Activated CD8-positive, alpha-beta memory T cell treated with anti-CD3 and anti-CD28 coated beads for 48 hours (primary cell): ENCODE data around the gene APOL4.
"Not testable (repeated sequence)": the region's sequence is repeated elsewhere in the genome, so short reads cannot be mapped to it uniquely, and the experiment has no call there.

Experiments used
- DNase-seq, 3 experiments: peaks; one replicate each; pipeline ENCODE4 v3.0.0-alpha.2; 2020; ENCODE audit warnings: low read depth in 2 of 3, low spot score in 2 of 3

The APOL4 gene

GRCh38 chr22:36232715-36233401, 31.2 kb upstream of the APOL4 start:
- no peak for DNase-seq

DNA sequence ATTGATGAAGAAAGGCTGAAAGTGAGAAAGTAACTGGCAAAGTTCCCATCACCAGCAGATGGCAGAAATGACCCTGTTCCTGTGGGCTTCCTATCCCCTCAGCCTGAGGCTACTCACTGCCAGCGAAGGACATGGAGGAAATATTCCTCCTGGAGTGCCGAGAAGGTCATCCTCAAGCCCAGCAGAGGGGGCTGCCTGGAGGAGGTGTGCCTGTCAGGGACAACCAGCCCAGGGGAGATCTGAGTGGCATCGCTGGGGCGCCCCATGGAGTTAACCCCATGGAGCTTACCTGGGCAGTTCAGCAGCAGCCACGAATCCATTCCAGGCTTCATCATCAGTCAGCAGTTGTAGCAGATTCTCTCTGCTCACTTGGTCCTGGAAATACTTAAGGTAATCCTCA, 29.4 kb upstream of the APOL4 start:
- DNase-seq, result not testable (repeated sequence)

DNA sequence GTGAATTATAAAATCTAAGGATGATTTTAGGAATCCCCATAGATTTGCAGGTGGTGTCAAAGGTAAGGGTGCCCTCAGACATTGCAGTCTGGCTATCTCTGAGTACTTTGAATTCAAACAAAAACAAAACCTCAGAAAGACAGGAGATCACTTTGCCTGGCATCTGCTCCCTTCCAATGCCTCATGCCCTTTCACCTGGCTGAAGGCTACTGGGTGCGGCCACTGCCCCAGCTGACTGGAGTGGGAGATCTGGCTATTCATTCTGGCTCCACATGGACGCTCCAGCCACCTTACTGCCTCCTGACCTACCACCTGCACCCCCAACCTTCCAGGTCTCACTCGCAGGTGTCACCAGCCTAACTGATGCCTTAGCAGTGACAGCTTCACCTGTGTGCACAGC, 28.0 kb upstream of the APOL4 start:
- not testable (repeated sequence) for DNase-seq

DNA sequence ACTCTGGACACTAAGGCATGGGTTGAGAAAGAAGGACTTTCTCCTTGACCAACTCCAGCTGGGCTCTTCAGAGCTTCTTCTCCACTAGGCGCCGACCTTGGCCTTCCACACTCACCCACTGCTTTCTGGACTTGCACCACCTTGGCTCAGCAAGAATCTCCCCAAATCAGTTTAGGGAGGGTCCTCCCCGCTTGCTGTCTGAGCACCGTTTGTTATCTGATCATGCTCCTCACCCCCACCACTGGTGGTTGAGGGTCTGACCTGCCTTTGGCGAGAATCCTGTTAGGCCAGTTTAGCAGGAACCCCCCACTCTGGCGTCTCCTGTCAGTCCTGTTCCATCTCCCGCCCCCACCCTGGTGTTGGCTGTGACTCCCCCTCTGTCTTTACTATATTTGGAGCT, 27.3 kb upstream of the APOL4 start:
- DNase-seq, result no peak

- DNase-seq, result not testable (repeated sequence)
Measured at GRCh38 chr22:36228369-36228768, 26.8 kb upstream of the APOL4 start.

GRCh38 chr22:36227806-36228205, 26.2 kb upstream of the APOL4 start:
- no peak for DNase-seq

DNA sequence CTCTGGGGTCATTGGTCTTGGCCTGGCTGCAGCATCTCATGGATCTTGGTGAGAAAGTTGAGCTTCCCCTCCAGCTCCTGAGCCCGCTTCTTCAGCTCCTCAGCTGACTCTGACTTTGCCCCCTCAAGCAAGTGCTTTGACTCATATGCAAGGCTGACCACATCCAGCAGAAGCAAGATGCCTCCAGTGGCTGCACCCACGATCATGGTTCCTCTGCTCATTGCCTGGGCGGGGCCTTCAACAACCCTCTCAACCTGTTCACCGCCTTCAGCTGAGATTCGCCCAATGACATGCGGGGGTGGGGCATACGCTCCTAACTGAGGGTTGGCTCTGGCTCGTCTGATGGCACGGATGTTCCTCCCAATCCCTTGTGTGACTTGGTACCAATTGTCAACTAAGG, 25.8 kb upstream of the APOL4 start:
- no peak for DNase-seq

- DNase-seq, result no peak
Measured at GRCh38 chr22:36226189-36226588, 24.6 kb upstream of the APOL4 start.

DNA sequence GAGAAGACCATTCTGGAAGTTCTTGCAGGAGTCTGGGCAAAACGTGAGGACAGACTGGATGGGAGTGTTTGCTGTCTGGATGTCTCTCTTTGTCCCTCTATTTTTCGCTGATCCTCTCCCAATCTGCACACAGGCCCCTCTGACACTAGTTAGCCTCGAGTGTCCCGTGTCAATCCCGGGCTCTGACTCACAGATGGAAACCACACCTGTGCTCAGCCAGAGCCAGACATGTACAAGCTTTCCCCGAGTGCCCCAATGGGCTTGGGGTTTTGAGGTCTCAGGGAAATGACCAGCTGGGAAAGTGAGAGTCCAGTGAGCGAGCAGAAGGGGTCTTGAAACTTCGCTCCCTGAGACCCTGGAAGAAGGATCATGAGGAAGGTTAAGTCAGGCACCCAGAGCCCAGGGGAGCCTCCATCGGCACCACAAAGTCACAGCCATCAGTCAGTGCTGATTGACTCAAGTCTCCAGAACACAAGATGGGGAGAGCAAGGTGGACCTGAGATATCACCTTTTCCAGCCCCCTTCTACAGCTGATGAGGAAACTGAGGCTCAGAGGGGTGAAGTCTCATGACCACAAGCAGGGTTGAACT, 23.8 kb upstream of the APOL4 start:
- DNase-seq, result no peak

DNA sequence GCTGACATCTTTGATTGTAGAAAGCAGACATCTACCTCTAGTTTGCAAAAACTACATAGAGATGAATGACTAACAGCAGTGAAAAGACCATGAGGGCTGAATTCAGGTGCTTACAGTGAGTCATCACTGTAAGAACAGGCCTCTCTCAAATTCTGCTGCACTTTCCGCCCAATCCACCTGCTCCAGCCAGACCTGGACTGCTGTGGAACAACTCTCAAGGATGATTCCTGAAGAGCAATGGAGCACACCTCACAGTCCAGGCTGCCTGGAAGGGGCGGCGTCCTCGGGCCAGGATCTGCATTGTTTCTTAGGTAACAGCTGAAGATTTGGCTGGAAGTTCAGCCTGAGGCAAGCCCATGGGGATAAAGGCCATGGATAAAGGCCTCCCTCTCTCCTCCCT, 22.6 kb upstream of the APOL4 start:
- no peak for DNase-seq

DNA sequence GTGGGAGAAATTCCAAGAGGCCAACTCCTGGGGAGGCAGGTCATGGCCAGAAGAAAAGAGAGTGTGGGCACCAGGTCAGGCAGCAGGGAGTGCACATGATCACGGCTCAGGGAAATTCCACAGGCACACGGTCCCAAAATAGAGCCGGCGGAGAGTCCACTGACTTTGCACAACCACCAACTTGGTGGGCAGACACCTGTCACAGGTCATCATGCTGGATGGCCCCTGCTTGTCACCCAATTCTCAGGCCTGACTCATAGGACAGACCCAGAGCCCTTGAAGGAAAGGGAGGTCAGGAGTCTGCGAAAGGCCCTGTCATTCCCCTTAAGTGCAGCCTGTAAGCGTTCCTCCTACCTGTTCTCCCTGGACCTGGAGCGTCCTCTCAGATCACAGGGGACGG, 21.9 kb upstream of the APOL4 start:
- no peak for DNase-seq

GRCh38 chr22:36222887-36223450, 21.4 kb upstream of the APOL4 start:
- no peak for DNase-seq

GRCh38 chr22:36221799-36222751, 20.5 kb upstream of the APOL4 start:
- DNase-seq, result peak in 1 of 3 experiments; percentile 28

DNA sequence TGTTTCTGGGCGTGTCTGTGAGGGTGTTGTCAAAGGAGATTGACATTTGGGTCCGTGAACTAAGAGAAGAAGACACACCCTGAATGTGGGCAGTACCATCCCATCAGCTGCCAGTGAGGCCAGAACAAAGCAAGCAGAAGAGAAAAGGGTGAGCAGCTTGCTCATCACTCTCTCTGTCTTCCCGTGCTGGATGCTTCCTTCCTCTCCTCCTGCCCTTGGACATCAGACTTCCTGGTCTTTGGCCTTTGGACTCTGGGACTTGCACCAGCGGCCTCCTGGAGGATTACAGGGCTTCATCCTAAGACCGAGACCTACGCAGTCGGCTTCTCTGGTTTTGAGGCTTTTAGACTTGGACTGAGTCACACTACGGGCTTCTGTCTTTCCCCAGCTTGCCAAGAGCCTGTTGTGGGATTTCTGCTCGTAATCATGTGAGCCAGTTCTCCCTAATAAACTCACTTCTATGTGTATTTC, 18.9 kb upstream of the APOL4 start:
- DNase-seq, result no peak

GRCh38 chr22:36218648-36219193, 17.1 kb upstream of the APOL4 start:
- no peak for DNase-seq

DNA sequence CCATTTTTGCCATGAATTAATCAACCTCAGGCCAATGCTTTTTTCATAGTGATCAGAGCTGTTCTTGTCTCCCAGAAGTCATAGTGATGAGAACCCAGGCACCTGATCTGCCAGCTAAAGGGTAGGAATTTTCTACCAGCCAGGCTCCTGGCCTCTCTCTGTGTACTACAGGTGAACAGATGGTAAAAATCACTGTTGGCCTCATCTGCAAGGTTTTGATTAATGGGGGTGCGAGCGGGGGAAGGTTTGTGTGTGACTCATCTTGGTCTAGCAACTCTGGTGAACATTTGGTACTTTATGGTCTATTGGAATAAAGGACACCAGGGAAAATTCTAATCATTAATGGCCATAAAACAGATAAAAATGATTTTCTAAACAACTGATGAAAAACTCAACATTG, 14.4 kb upstream of the APOL4 start:
- DNase-seq, result no peak

DNA sequence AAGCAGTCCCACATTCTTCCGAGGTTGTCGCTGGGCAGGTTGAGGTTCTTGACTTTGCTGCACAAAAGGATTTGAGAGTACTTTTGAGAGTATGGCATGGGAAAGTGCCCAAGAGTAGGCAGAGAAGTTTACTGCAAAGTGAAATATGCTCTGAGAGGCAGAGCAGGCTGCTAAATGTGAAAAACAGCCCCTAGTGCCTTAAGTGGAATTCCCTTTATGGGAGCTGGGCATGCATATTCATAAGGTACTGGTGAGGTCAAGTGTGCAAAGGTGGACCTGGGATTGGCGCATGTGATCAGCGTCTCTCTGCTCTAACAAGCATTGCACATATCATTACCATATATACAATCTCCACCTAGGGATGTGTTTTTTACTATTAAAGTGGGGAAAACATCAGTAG, 12.0 kb upstream of the APOL4 start:
- no peak for DNase-seq

DNA sequence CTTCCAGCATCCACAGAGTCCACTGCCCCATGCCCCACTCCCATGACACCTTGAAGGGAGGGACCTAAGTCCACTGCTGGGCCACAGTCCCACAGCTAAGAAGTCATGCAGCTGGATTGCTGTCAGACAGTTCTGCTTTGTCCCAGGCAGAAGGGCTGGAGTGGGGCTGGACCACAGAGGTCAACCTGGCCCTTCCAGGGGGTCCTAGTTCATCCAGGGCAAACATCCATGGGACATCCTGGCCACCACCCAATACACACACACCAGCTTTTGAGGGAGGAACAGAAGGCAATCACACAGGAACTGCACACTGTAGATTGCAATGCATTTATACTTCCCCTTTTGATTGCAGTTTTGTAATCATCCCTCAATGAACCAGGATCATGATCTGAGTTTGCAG, 11.3 kb upstream of the APOL4 start:
- DNase-seq, result no peak

GRCh38 chr22:36211237-36211861, 9.7 kb upstream of the APOL4 start:
- DNase-seq, result no peak

DNA sequence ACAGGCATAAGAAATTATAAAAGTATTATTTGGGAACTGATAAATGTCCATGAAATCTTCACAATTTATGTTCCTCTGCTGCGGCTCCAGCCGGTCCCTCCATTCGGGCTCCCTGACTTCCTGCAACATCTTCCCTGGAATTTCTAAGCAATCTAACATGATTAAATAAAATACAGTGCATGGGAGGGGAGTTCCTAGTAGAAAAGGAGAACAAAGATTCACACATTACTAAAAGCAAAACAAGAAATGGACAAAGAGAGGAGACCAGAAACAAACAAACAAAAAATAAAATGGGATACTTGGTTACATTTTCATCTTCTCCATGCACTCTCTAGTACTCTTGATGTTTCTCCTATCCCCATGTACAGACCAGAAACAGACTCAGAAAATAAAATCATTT, 8.6 kb upstream of the APOL4 start:
- DNase-seq, result no peak

- not testable (repeated sequence) for DNase-seq
Measured at GRCh38 chr22:36209488-36209908, 7.9 kb upstream of the APOL4 start.
